ENCODE data around the gene PTPRJ.

- no peak for TF ChIP-seq CTCF (IDR thresholded peaks at IDR 0.05)
- no peak for TF ChIP-seq POLR2A (IDR thresholded peaks at IDR 0.05)
Measured at GRCh38 chr11:48087974-48088681, 107.8 kb downstream of the PTPRJ start.

Measured in vagina (tissue), 2 donors.